Measurements from ENCODE around the gene HOXA7.

The HOXA7 gene

GRCh38 chr7:27157702-27158431 is 1.4 kb upstream of the HOXA7 start:
- DNase-seq: no peak

- no peak for DNase-seq
Measured at GRCh38 chr7:27156916-27157701, 634 bp upstream of the HOXA7 start.

DNA sequence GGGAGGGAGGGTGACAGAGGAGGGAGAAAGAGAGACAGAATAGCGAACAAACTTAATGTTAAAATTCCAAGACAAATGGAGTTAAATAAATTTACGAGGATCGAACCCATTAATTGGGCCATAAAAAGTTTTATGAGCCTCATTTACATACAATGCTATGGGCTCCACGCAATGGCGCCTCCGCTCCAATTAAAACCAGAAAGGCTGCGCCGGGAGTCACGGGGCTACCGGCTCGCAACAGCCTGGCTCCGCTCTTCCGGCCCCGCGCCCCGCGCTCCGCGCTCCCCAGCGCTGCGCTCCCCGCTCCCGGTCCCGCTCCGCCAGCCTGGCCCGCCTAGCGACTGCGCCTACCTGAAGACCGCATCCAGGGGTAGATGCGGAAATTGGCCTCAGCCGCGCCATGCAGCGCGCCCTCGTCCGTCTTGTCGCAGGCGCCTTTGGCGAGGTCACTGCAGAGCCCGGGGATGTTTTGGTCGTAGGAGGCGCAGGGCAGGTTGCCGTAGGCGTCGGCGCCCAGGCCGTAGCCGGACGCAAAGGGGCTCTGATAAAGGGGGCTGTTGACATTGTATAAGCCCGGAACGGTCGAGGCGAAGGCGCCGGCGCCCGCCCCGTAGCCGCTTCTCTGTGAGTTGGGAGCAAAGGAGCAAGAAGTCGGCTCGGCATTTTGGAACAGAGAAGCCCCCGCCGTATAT is 513 bp downstream of the HOXA7 start:
- no peak for DNase-seq

GRCh38 chr7:27154901-27155815 is 1.3 kb downstream of the HOXA7 start:
- no peak for DNase-seq

DNA sequence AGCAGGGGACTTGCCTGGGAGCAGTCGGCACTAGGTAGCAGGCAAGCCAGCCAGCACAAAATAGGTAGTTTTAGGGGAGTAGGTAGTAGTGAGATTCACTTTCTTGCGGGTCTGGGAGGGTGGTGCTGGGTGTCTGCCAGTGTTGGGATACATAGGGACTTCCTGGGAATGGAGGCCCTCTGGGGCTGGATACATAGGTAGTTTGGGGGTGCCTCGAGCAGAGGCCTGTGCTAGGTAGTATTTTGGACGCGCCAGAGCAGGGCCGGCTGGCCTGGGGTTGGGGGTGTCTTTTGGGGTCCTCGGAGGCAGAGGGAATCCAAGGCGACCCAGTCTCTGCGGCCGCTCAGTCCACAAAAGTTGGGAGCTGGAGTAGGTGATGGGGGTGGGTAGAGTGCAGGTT is 2.1 kb downstream of the HOXA7 start:
- no peak for DNase-seq

DNA sequence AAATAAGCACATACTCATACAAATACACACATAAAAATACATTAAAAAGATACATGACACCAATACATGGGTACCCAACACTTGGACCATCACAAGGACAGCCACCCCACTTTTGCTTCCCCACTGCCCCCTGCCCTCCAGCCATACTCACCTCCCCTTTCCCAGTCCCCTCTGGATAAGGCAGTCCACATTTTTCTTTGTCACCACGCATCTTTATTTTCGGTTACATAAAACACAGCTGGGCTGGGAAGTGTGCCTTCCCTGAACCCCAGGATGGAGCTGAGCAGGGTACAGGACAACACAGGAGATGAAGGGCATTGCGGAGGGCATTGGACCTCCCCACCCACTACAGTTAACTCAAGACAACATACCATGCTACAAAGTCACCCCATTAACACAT is 2.9 kb downstream of the HOXA7 start:
- no peak for DNase-seq

- DNase-seq: no peak
Measured at GRCh38 chr7:27152816-27153442, 3.5 kb downstream of the HOXA7 start.

DNA sequence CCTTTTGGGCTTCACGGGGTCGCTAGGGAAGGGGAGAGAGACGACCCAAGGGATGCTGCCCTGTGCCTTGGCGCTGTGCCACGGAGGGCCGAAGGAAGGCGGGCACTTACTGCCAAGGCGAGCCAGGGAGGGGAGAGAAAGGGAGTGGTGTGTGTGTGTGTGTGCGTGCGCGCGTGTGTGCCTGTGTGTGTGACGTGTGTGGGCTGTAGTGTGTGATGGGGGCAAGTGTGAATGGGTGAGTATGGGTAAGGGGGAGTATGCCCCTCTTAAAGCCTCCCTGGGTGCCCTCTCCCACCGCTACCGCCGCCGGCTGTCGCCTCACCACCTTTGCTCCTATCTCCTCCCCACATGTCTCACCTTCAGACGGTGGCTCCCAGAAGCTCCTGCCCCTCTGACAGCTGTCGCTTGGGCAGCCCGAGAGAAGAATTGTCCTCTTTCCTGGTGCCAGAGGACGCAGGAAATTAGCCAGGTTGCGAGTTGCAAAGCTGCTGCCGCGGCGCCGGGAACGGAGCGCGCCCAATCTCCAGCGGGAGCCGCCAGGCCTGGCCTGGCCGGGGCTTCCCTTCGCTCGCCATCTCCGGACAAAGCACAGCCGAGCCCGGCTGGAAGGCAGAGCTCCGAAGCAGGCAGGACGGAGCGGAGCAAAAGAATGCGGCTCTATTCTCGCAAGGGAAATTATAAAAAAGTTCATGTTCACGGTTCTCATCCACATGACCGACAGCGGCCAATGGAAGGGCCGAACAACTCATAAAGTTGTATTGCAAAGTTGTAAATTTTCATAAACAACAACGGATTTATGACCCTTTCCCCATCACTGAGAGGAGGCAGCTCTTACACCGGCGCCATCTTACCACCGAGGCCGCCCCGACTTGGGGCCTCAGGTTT is 4.3 kb downstream of the HOXA7 start, which contains the start of gene HOXA3:
TSS of gene HOXA3 (minus strand) at position 653 of the 885 bp plus-strand sequence. CDS start 41,943 bp downstream, outside the sequence.
- no peak for DNase-seq

DNA sequence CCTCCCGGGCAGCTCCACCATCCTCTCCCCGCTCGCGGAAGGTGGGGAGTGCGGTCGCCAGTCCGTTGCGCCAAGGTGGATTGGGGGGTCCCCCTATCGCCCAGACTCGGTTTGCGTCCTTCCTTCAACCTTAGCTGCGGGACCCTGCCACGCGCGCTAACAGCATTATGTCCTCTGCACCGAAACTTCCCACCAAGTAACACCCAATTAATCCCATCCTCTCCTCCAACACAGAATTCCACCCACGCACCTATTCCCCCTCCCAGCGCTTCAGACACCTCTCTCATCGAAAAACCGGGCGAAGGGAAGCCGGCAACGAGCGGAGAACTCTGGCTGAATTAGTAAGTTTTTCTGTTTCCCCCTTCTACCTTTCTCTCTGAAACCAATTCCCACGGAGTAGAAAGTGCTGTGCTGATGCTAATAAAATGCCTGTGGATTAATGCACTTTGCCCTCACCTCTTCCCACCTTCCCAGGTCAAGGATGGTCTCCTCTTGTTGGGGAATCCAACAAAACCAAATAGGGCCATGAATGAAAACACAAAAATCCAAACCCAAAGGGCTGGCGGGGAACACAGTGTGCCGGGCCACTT is 5.0 kb downstream of the HOXA7 start:
- DNase-seq: no peak

DNA sequence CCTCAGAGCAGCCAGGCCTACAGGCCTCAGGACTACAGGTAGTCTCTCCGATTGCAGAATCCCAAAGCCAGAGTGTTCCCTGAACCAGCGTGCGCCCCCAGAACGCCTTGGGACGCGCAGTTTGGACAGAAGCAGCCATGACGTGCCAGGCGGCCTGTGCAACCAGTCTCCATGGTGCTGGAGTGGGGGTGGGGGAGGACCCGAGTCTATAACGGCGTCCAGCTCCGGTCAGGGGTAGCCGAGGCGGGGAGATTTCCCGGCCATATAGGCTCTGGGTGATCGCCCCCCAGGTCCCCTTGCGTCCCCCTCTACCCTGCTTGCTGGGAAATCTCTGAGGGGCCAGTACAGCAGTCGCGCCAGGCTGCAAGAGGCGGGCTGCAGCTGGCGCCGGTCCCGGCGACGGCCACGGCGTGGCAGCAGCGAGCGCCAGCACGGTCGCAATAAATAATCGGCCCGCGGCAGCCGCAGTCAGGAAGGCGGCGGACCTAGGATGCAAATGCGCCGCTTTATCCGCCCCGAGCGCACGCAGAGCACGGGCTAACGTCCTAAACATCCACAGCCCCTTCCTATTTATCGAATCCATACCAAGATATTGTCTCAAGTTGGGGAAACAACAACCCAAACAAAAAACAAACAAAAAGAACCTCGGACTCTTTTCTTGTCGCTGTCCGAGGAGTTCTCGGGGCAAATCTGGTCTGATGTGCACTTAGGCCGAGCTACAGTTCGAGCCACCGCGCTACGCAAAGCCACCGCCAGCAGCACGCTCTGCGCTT is 5.7 kb downstream of the HOXA7 start:
- no peak for DNase-seq

DNA sequence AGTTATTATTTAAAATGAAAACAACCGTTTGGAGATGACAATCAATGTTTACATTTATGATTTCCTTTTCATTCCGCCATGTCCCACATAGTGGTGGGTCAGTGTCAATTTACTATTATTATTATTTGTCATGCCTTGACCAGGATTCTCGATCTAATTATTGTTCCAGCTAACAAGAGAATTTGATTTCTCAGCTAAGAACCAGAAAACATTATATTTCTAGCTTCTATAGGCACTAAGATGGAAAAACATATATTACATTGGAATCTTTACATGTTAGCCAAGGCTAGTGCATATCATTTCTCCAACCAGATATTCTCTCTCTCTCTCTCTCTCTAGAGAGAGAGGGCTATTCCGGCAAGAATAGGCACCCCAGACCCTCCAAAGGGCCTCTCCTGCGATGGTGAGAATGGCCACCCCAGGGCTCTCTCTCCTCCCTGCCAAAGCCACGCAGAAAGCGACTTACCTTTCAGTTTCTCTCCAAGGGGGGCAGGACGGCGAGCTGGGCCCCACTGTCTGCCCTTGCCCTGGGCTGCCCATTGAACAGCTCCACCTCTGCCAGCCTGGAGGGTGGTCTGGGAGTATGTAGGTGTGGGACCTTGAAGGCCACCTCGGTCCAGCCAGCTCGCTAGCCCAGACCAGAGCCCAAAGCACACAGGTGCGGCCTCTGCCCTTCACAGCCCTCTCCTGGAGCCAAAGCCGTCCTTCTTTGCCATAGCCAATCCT is 6.5 kb downstream of the HOXA7 start:
- no peak for DNase-seq

DNA sequence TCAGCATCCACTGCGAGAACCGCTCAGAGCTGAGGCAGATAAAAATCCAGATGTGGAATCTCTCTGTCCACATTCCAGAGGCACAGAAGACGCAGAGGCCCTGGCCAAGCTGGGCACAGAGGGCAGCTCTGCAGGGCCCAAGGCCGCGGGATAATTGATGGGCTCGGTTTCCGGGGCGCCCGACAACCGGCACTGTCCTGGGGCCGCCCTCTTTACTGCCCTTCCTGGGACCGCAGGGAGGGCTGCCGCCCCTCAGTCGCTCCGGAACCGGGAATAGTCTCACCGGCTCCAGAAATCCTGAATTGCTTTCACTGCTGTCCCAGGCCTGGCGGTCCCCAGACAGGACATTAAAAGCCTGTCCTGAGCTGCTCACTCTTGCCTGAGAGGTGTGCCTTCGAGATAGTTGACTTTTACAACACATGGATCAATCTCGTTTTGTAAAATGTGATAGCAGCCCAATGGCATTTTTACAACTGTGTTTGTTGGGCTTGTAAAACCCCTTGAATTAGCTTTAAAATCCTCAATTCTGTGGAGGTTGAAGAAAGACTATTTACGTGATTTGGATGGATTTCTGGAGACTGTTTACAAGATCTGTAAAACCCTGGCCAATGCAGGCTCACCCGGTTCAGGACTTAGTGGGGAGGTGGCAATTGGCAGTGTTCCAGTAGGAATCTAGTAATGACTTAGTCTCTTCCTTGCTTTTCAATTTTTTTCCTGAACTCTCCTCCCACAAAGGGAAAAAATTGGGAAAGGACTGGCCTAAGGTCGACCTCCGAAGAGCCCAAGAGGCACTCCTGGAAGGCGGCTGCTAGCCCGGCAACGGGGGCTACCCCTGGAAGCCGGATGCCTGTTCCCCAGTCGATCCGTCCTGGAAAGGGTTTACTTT is 7.5 kb downstream of the HOXA7 start:
- no peak for DNase-seq

DNA sequence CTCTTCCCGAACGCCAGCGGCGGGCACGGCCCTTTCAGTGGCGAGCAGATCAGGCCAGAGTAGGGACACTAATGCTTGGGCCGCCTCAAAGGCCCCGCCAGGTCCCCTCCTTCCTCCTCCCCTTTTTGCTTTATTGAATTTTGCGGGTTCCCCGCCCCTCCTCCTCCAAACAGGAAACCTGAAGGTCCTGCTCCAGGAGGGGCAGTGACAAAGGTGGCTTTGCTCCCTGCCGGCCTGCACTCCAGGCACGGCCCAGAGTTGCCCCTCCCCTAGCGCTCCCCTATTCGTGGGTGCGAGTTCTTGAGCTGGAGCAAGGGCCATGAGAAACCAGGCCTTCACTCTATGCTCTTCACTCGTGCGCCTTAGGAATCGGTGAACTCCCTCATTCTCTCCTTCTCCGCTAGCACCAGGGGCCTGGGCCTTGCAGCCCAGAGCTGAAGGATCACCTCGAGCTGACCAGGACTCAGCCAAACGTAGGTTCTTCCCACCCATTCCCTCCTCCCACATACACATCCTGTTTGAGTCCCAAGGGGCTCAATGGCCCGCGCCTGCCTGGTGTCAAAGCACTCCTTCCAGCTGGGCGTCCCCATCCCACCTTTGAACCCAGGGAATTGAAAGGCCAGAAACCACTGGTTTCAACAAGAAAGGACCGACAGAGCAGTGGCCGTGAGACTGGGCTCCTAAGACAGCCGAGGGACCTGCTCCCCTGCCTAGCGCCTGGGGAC is 8.3 kb downstream of the HOXA7 start:
- no peak for DNase-seq

DNA sequence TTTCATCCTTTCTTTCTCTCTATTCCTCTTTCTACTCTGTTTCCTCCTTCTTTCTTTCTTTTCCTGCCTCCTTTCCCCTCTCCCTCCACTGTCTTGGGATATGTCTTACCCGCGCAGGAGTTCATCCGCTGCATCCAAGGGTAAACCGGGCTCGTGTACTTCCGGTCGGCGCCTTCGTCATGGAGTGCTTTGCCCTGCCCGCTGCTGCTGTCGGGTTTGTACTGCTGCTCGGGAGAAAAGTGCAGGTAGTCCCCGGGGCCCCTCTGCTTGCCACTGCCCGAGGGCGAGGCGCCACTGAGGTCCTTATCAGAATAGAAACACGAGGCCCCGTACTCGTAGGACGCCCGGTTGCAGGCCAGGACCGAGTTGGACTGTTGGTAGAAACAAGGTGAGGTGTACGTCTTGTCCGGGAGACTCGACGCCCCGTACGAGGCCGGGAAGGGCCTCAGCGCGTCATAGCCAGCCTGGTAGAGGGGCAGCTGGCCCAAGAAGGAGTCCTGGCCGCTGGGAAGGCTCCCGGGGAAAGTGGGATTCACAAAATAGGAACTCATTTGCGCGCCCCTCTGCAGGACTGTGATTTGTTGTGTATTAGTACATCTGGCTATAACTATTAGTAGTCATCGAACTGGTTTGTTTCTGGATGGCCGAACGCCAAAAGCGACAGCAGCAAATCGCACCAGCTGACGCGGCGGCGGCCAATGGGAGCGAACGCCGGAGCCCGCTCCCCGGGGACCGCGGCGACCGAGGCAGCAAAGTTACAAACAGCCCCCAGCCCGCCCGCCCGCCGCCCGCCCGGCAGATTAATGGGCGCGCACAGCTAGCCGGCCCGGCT is 9.1 kb downstream of the HOXA7 start, which contains the start of gene HOXA6:
TSS of gene HOXA6 (minus strand) at position 576 of the 832 bp plus-strand sequence. CDS start at position 551, 25 bp downstream.
- no peak for DNase-seq

GRCh38 chr7:27146491-27147198 is 9.8 kb downstream of the HOXA7 start:
- no peak for DNase-seq
